Activated CD8-positive, alpha-beta T cell treated with anti-CD3 and anti-CD28 coated beads for 36 hours (primary cell): ENCODE measurements around the gene ATP9B. TPM values are rescaled to one million over a fixed set of nuclear protein-coding genes. Genes with fewer than 3 reads are reported as not detected.

Source experiments
- ATAC-seq: fragments of 200-7000 bp; cut with Tn5 transposase; one replicate; pipeline ENCODE4 v1.10.0; 2021; ENCODE audit warnings: mild to moderate bottlenecking, moderate library complexity
- CTCF ChIA-PET: fragments of 350-600 bp; sonication (Branson Sonifier 250); formaldehyde crosslinking; loops from one replicate; lab custom pipeline; 2021; ENCODE audit warnings: antibody characterized with exemption; lab: Charles Lee
- POLR2A ChIA-PET: fragments of 350-600 bp; sonication (Branson Sonifier 250); formaldehyde crosslinking; loops from one replicate; lab custom pipeline; 2021; ENCODE audit warnings: antibody characterized with exemption; lab: Charles Lee
- DNase-seq: peaks from one replicate; pipeline ENCODE4 v3.0.0-alpha.2; 2020
- H3K27ac Mint-ChIP-seq: one replicate; pipeline ENCODE4 v1.8.0; 2021; ENCODE audit warnings: mild to moderate bottlenecking, mixed read lengths
- H3K27me3 Mint-ChIP-seq: one replicate; pipeline ENCODE4 v1.8.0; 2021; ENCODE audit warnings: mixed read lengths
- H3K36me3 Mint-ChIP-seq: one replicate; pipeline ENCODE4 v1.8.0; 2021; ENCODE audit warnings: low read depth, mixed read lengths
- H3K4me1 Mint-ChIP-seq: one replicate; pipeline ENCODE4 v1.8.0; 2021; ENCODE audit warnings: low read depth, mixed read lengths
- H3K4me3 Mint-ChIP-seq: one replicate; pipeline ENCODE4 v1.8.0; 2021; ENCODE audit warnings: mild to moderate bottlenecking, moderate library complexity, mixed read lengths
- H3K9me3 Mint-ChIP-seq: one replicate; pipeline ENCODE4 v1.8.0; 2021; ENCODE audit warnings: mixed read lengths
- CTCF ChIP-seq: fragments of 200-600 bp; IDR thresholded peaks from one replicate; pipeline ENCODE4 v1.8.0; 2022; ENCODE audit warnings: antibody characterized with exemption, mild to moderate bottlenecking
- intact Hi-C: fragments of 100-400 bp; cut with micrococcal nuclease; formaldehyde crosslinking; loops from one replicate; pipeline ENCODE4 v1.10.0; 2022
- total RNA-seq, 2 experiments: library from RNA; stranded (reverse); gene quantifications; one replicate each; pipeline ENCODE4 v1.2.3, GENCODE V29; 2021

ATP9B gene
- total RNA-seq, 2 experiments from 2014 or later, result 18.9 to 21.1 TPM

GRCh38 chr18:79064228-79064627 lies 5.0 kb upstream of the ATP9B start:
- POLR2A ChIA-PET, result no interaction called here
- peaks cover 8% of the 10 kb centered on the region for H3K4me1 Mint-ChIP-seq
- no peak for TF ChIP-seq CTCF
- H3K27ac Mint-ChIP-seq, result no peak overlapping the region
- H3K4me3 Mint-ChIP-seq, result no peak overlapping the region
- no peak for DNase-seq
- no peak for ATAC-seq
- H3K9me3 Mint-ChIP-seq, result peaks cover 23% of the 10 kb centered on the region
- peaks cover 2% of the 10 kb centered on the region for H3K27me3 Mint-ChIP-seq
- peaks cover 24% of the 10 kb centered on the region for H3K36me3 Mint-ChIP-seq
- intact Hi-C loops, result loop anchor here (10.0 kb wide), 1 partner anchor 181 kb away; no protein-coding TSS in a partner anchor
- CTCF ChIA-PET, result no interaction called here

- Mint-ChIP-seq H3K36me3 (peaks cover 24% of the 10 kb centered on the region), H3K27me3 (no peaks in the 10 kb centered on the region), H3K4me1 (peaks cover 13% of the 10 kb centered on the region), H3K27ac (no peak overlapping the region), H3K4me3 (no peak overlapping the region), H3K9me3 (peaks cover 23% of the 10 kb centered on the region)
- DNase-seq (no peak), ATAC-seq (no peak)
- intact Hi-C loops, result loop anchor here (10.0 kb wide), 1 partner anchor 179 kb away; no protein-coding TSS in a partner anchor
- ChIA-PET POLR2A (no interaction called here), CTCF (no interaction called here)
- no peak for TF ChIP-seq CTCF
These were observed 3.4 kb upstream of the ATP9B start for GRCh38 chr18:79065802-79066201.

GRCh38 chr18:79067611-79068010 lies 1.6 kb upstream of the ATP9B start:
- DNase-seq (no peak), ATAC-seq (no peak)
- no peaks in the 10 kb centered on the region for H3K27me3 Mint-ChIP-seq
- peak overlapping the region; percentile 98 for H3K27ac Mint-ChIP-seq
- ChIA-PET CTCF (no interaction called here), POLR2A (interaction anchor here (0.9 to 1.4 kb wide), 2 partner anchors 10 to 27 kb away, joined by 3 to 4 read pairs; no protein-coding TSS in a partner anchor)
- peaks cover 34% of the 10 kb centered on the region for H3K36me3 Mint-ChIP-seq
- H3K4me3 Mint-ChIP-seq, result peak overlapping the region; percentile 82
- peaks cover 26% of the 10 kb centered on the region for H3K9me3 Mint-ChIP-seq
- no peak for TF ChIP-seq CTCF
- H3K4me1 Mint-ChIP-seq, result peaks cover 22% of the 10 kb centered on the region
- intact Hi-C loops, result loop anchor here (10.0 kb wide), 1 partner anchor 177 kb away; no protein-coding TSS in a partner anchor

GRCh38 chr18:79068341-79068936 lies 755 bp upstream of the ATP9B start:
- ChIA-PET CTCF (interaction anchor here (1.1 kb wide), 1 partner anchor 12 kb away, joined by 3 read pairs; no protein-coding TSS in a partner anchor), POLR2A (interaction anchor here (0.6 to 1.4 kb wide), 4 partner anchors 11 to 325 kb away, joined by 3 to 4 read pairs (median 4); no protein-coding TSS in a partner anchor)
- Mint-ChIP-seq H3K9me3 (peaks cover 26% of the 10 kb centered on the region), H3K36me3 (peaks cover 41% of the 10 kb centered on the region), H3K27ac (peak overlapping the region; percentile 98), H3K27me3 (no peaks in the 10 kb centered on the region), H3K4me3 (peak overlapping the region; percentile 82), H3K4me1 (peaks cover 22% of the 10 kb centered on the region)
- ATAC-seq (peak; percentile 38), DNase-seq (peak; percentile 61)
- intact Hi-C loops, result loop anchor here (10.0 kb wide), 1 partner anchor 176 kb away; no protein-coding TSS in a partner anchor
- TF ChIP-seq CTCF, result no peak

- H3K4me1 Mint-ChIP-seq, result peaks cover 33% of the 10 kb centered on the region
- peaks cover 26% of the 10 kb centered on the region for H3K9me3 Mint-ChIP-seq
- peak overlapping the region; percentile 82 for H3K4me3 Mint-ChIP-seq
- peak; percentile 2 for ATAC-seq
- ChIA-PET CTCF (interaction anchor here (0.8 to 1.2 kb wide), 2 partner anchors 16 to 309 kb away, joined by 3 to 4 read pairs; no protein-coding TSS in a partner anchor), POLR2A (no interaction called here)
- intact Hi-C loops, result loop anchor here (10.0 kb wide), 1 partner anchor 175 kb away; no protein-coding TSS in a partner anchor
- no peak for DNase-seq
- H3K36me3 Mint-ChIP-seq, result peaks cover 50% of the 10 kb centered on the region
- no peak for TF ChIP-seq CTCF
- no peaks in the 10 kb centered on the region for H3K27me3 Mint-ChIP-seq
- H3K27ac Mint-ChIP-seq, result peak overlapping the region; percentile 92
These were observed 540 bp downstream of the ATP9B start for GRCh38 chr18:79069717-79070151.
